WTC11 (cell line): ENCODE results near the gene TNS3. TPM values are rescaled to one million over a fixed set of nuclear protein-coding genes. Genes with fewer than 3 reads are reported as not detected.
A peak's percentile ranks its signal among the peaks of the same experiment; 100 is the strongest.

Experiments
- ATAC-seq: fragments of 200-7000 bp; cut with Tn5 transposase; 2 replicates; pipeline ENCODE4 v1.10.0; 2021; ENCODE audit warnings: mild to moderate bottlenecking, moderate library complexity
- Bru-seq: library from RNA; stranded (reverse); fragments of 400-500 nt; gene quantifications from one replicate; lab custom pipeline; 2021; lab: Mats Ljungman, UMichigan
- CTCF ChIA-PET: fragments of 300-600 bp; sonication (Branson Sonifier 250); formaldehyde crosslinking; loops from one replicate; lab custom pipeline; 2021; ENCODE audit warnings: antibody characterized with exemption; lab: Charles Lee
- POLR2A ChIA-PET: fragments of 350-600 bp; sonication (Branson Sonifier 250); formaldehyde crosslinking; loops from one replicate; lab custom pipeline; 2021; ENCODE audit warnings: antibody characterized with exemption; lab: Charles Lee
- DNase-seq: peaks from one replicate; pipeline ENCODE4 v3.0.0; 2021; ENCODE audit warnings: low spot score
- H3K27ac Mint-ChIP-seq: 2 replicates; pipeline ENCODE4 v1.8.0; 2021; ENCODE audit warnings: mixed read lengths
- H3K27me3 Mint-ChIP-seq: 2 replicates; pipeline ENCODE4 v1.8.0; 2021; ENCODE audit warnings: low read depth, mild to moderate bottlenecking, moderate library complexity, mixed read lengths
- H3K36me3 Mint-ChIP-seq: 2 replicates; pipeline ENCODE4 v1.8.0; 2021; ENCODE audit warnings: mixed read lengths
- H3K4me1 Mint-ChIP-seq: 2 replicates; pipeline ENCODE4 v1.8.0; 2022; ENCODE audit warnings: mixed read lengths
- H3K4me3 Mint-ChIP-seq: 2 replicates; pipeline ENCODE4 v1.8.0; 2021; ENCODE audit warnings: mild to moderate bottlenecking, moderate library complexity, mixed read lengths
- H3K9me3 Mint-ChIP-seq: 2 replicates; pipeline ENCODE4 v1.8.0; 2021; ENCODE audit warnings: mixed read lengths
- CREM ChIP-seq: sonication (generic); formaldehyde crosslinking; IDR thresholded peaks from 2 replicates; pipeline ENCODE4 v1.8.1; 2022; ENCODE audit warnings: mild to moderate bottlenecking, missing genetic modification reagents, moderate library complexity
- E2F1 ChIP-seq: sonication (generic); formaldehyde crosslinking; IDR thresholded peaks from 2 replicates; pipeline ENCODE4 v1.8.0; 2022; ENCODE audit warnings: mild to moderate bottlenecking, missing genetic modification reagents
- ELF4 ChIP-seq: sonication (generic); formaldehyde crosslinking; IDR thresholded peaks from 2 replicates; pipeline ENCODE4 v1.8.1; 2022; ENCODE audit warnings: low read depth, mild to moderate bottlenecking, moderate library complexity, missing genetic modification reagents
- ERG ChIP-seq: fragments of 250-450 bp; sonication (Bioruptor Pico); IDR thresholded peaks from 2 replicates; pipeline ENCODE4 v1.8.0; 2021; ENCODE audit warnings: mild to moderate bottlenecking
- FOXK1 ChIP-seq: sonication (generic); formaldehyde crosslinking; IDR thresholded peaks from 2 replicates; pipeline ENCODE4 v1.8.0; 2022; ENCODE audit warnings: mild to moderate bottlenecking, moderate library complexity, missing genetic modification reagents
- GRHL2 ChIP-seq: fragments of 250-450 bp; sonication (Bioruptor Pico); IDR thresholded peaks from 2 replicates; pipeline ENCODE4 v1.8.0; 2022; ENCODE audit warnings: mild to moderate bottlenecking, moderate library complexity; ENCODE audit not compliant: insufficient replicate concordance, severe bottlenecking
- HMGXB4 ChIP-seq: sonication (generic); formaldehyde crosslinking; IDR thresholded peaks from 2 replicates; pipeline ENCODE4 v1.8.1; 2023; ENCODE audit warnings: mild to moderate bottlenecking, moderate library complexity, missing genetic modification reagents
- NFE2L1 ChIP-seq: sonication (generic); formaldehyde crosslinking; IDR thresholded peaks from 2 replicates; pipeline ENCODE4 v1.8.1; 2023; ENCODE audit warnings: missing genetic modification reagents
- USF1 ChIP-seq: sonication (generic); formaldehyde crosslinking; IDR thresholded peaks from 2 replicates; pipeline ENCODE4 v1.8.0; 2022; ENCODE audit warnings: mild to moderate bottlenecking, missing genetic modification reagents
- ZNF281 ChIP-seq: sonication (generic); formaldehyde crosslinking; IDR thresholded peaks from 2 replicates; pipeline ENCODE4 v1.8.0; 2023; ENCODE audit warnings: mild to moderate bottlenecking, missing genetic modification reagents
- ZNF423 ChIP-seq: fragments of 250-450 bp; sonication (Bioruptor Pico); IDR thresholded peaks from 2 replicates; pipeline ENCODE4 v2.1.2; 2022; ENCODE audit warnings: mild to moderate bottlenecking, moderate library complexity
- long read RNA-seq, 3 experiments: library from RNA in 1 of 3; library from capped mRNA in 1 of 3; library from polyadenylated mRNA in 1 of 3; unstranded in 2 of 3; stranded (forward) in 1 of 3; transcript quantifications; one replicate each; pipeline ENCODE4 v2.0.0, GENCODE V29; 2021
- total RNA-seq: library from RNA; stranded (reverse); gene quantifications from 3 replicates; pipeline ENCODE4 v1.2.3, GENCODE V29; 2021
- TF ChIP-seq, protein P1 (sequence below): sonication (generic); formaldehyde crosslinking; IDR thresholded peaks from 2 replicates; pipeline ENCODE4 v1.8.1; 2023; ENCODE audit warnings: mild to moderate bottlenecking, missing genetic modification reagents, moderate library complexity
- TF ChIP-seq, protein P2 (sequence below): sonication (generic); formaldehyde crosslinking; conservative IDR thresholded peaks from 2 replicates; pipeline ENCODE4 v1.8.1; 2023; ENCODE audit warnings: mild to moderate bottlenecking, low read depth, missing genetic modification reagents, moderate library complexity
- TF ChIP-seq, protein P3 (sequence below): sonication (generic); formaldehyde crosslinking; IDR thresholded peaks from 2 replicates; pipeline ENCODE4 v1.8.0; 2023; ENCODE audit warnings: missing genetic modification reagents, mild to moderate bottlenecking, borderline replicate concordance

Gene TNS3
- total RNA-seq (28.3 to 37.7 TPM (median 29.6 TPM) in 3 replicates), Bru-seq, nascent RNA (percentile 65 among the genes with signal in this experiment)
- long read RNA-seq, experiment 1, full-length matches to known transcripts, result 18 of 80 reads
- long read RNA-seq, experiment 1, partial matches to known transcripts, result 23 of 80 reads
- long read RNA-seq, experiment 1, other reads (novel, unspliced or antisense), result 39 of 80 reads
- long read RNA-seq, experiment 2, partial matches to known transcripts, result 8 of 19 reads
- long read RNA-seq, experiment 2, other reads (novel, unspliced or antisense), result 11 of 19 reads
- long read RNA-seq, experiment 3, partial matches to known transcripts, result 0 of 1 reads
- long read RNA-seq, experiment 3, other reads (novel, unspliced or antisense), result 1 of 1 reads

DNA sequence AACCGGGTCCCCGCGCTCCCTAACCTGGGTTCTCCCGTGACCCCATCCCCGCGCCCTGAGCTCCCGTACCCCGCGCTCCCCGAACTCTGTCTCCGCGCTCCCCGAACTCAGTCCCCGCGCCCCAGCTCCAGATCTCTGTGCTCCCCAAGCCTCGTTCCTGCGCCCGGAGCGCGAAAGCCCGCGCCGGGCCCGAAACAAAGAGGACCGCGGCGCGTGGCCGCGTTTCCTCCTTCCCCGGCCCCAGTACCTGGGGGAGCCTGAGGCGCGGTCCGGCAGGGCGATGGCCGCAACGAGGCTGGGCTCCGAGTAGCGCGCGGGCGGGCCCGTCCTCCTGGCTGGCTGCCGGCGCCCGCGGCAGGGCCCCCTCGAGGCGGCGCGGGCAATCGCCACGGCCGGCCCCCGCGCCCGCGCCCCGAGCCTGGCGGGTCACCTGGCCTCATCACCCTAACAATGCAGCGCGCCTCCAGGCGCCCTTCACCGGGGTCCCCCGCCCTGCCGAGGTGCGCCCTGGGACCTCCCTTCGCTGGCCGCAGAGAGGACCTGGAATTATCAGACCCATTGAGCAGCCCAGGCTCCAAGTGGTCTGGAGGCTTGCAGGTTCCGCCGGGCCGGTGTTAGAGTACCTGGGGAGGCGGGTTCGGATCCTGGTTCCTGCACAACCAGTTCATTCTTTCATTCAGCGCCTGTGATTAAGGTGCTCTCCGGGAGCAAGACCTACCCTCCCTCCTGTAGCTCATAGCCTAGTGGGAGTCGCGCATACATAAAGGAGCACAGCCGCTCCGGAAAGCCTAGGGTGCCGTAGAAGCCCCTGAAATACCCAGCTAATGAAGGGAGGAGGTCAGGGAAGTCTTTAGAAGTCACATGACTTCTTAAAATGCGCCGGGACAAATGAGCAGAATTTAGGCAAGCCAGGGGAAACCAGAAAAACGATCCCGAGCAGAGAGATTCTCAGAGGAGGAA is at the start of gene TNS3:
TSS of gene TNS3 (minus strand) at position 308 of the 960 bp plus-strand sequence. CDS start 142,475 bp downstream, outside the sequence.
- ChIA-PET CTCF (interaction anchor here (0.6 to 2.9 kb wide), 17 partner anchors 10 to 350 kb away, joined by 3 to 13 read pairs (median 4); no protein-coding TSS in a partner anchor), POLR2A (interaction anchor here (0.5 to 0.7 kb wide), 2 partner anchors 11 to 137 kb away, joined by 3 to 4 read pairs; no protein-coding TSS in a partner anchor)
- H3K4me3 Mint-ChIP-seq, result peak within 1 kb of the TSS; percentile 85
- no peak for TF ChIP-seq ERG (CRISPR knock-in tag)
- peak; percentile 25; the same call in 1 of the 2 replicates for TF ChIP-seq USF1
- peak; percentile 69 for TF ChIP-seq ZNF423
- TF ChIP-seq CREM (CRISPR knock-in tag), result no peak
- TF ChIP-seq NFE2L1, result 0 out of 2 replicates have a peak, but pooled peaks have one; percentile 45
- TF ChIP-seq, protein P1, sequence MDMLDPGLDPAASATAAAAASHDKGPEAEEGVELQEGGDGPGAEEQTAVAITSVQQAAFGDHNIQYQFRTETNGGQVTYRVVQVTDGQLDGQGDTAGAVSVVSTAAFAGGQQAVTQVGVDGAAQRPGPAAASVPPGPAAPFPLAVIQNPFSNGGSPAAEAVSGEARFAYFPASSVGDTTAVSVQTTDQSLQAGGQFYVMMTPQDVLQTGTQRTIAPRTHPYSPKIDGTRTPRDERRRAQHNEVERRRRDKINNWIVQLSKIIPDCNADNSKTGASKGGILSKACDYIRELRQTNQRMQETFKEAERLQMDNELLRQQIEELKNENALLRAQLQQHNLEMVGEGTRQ (CRISPR knock-in tag), result peak; percentile 64
- no peak for TF ChIP-seq FOXK1 (CRISPR knock-in tag)
- TF ChIP-seq HMGXB4 (CRISPR knock-in tag), result peak; percentile 88
- H3K36me3 Mint-ChIP-seq, result peaks cover 3% of the 10 kb centered on the region
- peaks cover 54% of the 10 kb centered on the region for H3K4me1 Mint-ChIP-seq
- peaks cover 7% of the 10 kb centered on the region for H3K9me3 Mint-ChIP-seq
- H3K27me3 Mint-ChIP-seq, result peaks cover 40% of the 10 kb centered on the region
- DNase-seq (peak; percentile 68), ATAC-seq (peak; percentile 68)
- peak within 1 kb of the TSS; percentile 29; the same call in 1 of the 2 replicates for H3K27ac Mint-ChIP-seq

DNA sequence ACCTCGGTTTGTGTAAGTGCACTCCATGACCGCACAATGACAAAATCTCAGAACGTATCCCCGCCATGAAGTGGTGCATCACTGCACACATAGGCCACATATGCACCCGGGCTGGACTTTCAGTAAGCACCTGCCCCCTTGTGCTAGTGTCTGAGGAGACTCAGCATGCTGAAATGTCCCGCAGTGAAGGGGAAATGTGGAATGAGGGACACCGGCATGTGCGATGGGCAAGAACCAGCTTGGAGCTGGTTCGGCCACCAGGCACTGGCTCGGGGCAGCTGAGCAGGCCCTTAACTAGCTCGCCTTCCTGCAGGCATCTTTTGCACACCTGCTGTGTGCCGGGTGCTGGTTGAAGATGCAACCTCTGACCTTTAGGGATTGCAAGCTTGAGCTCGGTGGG is 49.8 kb upstream of the TNS3 start:
- Mint-ChIP-seq H3K9me3 (peaks cover 7% of the 10 kb centered on the region), H3K4me1 (peaks cover 32% of the 10 kb centered on the region), H3K27ac (no peak overlapping the region), H3K27me3 (peaks cover 16% of the 10 kb centered on the region), H3K36me3 (peaks cover 7% of the 10 kb centered on the region), H3K4me3 (no peak overlapping the region)
- ATAC-seq (no peak), DNase-seq (no peak)
- ChIA-PET POLR2A (no interaction called here), CTCF (no interaction called here)
- TF ChIP-seq ZNF281 (CRISPR knock-in tag) (no peak), GRHL2 (CRISPR knock-in tag) (no peak), E2F1 (CRISPR knock-in tag) (no peak), ELF4 (CRISPR knock-in tag) (no peak)
- TF ChIP-seq, protein P2, sequence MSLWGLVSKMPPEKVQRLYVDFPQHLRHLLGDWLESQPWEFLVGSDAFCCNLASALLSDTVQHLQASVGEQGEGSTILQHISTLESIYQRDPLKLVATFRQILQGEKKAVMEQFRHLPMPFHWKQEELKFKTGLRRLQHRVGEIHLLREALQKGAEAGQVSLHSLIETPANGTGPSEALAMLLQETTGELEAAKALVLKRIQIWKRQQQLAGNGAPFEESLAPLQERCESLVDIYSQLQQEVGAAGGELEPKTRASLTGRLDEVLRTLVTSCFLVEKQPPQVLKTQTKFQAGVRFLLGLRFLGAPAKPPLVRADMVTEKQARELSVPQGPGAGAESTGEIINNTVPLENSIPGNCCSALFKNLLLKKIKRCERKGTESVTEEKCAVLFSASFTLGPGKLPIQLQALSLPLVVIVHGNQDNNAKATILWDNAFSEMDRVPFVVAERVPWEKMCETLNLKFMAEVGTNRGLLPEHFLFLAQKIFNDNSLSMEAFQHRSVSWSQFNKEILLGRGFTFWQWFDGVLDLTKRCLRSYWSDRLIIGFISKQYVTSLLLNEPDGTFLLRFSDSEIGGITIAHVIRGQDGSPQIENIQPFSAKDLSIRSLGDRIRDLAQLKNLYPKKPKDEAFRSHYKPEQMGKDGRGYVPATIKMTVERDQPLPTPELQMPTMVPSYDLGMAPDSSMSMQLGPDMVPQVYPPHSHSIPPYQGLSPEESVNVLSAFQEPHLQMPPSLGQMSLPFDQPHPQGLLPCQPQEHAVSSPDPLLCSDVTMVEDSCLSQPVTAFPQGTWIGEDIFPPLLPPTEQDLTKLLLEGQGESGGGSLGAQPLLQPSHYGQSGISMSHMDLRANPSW (CRISPR knock-in tag), result no peak
- TF ChIP-seq, protein P3, sequence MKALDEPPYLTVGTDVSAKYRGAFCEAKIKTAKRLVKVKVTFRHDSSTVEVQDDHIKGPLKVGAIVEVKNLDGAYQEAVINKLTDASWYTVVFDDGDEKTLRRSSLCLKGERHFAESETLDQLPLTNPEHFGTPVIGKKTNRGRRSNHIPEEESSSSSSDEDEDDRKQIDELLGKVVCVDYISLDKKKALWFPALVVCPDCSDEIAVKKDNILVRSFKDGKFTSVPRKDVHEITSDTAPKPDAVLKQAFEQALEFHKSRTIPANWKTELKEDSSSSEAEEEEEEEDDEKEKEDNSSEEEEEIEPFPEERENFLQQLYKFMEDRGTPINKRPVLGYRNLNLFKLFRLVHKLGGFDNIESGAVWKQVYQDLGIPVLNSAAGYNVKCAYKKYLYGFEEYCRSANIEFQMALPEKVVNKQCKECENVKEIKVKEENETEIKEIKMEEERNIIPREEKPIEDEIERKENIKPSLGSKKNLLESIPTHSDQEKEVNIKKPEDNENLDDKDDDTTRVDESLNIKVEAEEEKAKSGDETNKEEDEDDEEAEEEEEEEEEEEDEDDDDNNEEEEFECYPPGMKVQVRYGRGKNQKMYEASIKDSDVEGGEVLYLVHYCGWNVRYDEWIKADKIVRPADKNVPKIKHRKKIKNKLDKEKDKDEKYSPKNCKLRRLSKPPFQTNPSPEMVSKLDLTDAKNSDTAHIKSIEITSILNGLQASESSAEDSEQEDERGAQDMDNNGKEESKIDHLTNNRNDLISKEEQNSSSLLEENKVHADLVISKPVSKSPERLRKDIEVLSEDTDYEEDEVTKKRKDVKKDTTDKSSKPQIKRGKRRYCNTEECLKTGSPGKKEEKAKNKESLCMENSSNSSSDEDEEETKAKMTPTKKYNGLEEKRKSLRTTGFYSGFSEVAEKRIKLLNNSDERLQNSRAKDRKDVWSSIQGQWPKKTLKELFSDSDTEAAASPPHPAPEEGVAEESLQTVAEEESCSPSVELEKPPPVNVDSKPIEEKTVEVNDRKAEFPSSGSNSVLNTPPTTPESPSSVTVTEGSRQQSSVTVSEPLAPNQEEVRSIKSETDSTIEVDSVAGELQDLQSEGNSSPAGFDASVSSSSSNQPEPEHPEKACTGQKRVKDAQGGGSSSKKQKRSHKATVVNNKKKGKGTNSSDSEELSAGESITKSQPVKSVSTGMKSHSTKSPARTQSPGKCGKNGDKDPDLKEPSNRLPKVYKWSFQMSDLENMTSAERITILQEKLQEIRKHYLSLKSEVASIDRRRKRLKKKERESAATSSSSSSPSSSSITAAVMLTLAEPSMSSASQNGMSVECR (CRISPR knock-in tag), result no peak
